ENCODE results near the gene SLC17A7. TPM values are rescaled to one million over a fixed set of nuclear protein-coding genes. Genes with fewer than 3 reads are reported as not detected.
A peak's percentile ranks its signal among the peaks of the same experiment; 100 is the strongest.

The SLC17A7 gene
- total and polyA plus RNA-seq, 2 of the 8 experiments (the other 6 are each of a cell fraction or from before 2014, with no cell fraction given), result 2.7 to 3.0 TPM

DNA sequence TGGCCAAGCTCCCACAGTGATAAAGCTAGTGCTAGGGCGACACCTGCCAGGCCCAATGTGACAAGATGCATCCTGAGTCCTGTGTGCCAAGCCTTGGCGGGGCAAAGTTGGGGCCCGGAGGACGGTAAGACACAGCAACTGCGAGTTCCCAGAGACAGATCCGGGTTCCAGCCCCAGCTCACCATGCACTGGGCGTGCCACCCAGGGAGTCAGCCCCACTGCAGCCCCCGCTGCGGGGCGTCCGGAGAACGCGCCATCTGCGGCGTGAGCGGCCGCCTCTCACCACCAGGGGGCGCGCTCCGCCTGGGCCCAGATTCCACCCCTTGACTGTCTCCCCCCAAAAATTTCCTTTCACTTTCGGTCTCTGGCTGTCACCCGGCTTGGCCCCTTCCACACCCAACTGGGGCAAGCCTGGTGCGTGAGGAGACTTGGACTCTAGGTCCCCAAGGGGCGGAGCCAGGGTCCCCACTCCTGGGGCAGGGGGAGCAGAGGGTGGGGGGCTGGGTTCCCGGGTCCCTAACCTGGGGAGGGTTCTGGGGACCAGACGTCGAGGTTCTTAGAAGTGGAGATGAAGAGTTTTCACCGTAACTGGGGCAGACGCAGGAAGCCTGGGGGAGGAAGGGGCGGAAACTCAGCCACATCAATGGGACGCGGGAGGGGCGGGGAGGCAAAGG is 32.7 kb upstream of the SLC17A7 start, which contains the start of gene FLT3LG:
TSS of gene FLT3LG (plus strand) at position 348 of the 674 bp plus-strand sequence. CDS start 425 bp downstream, outside the sequence.
- Histone ChIP-seq H2BK5ac (ENCODE audit: low read depth, low read length) (no peak within 1 kb of the TSS; the same call in 1 of the 2 replicates), H3K36me3 (ENCODE audit: control insufficient read depth in 2 of 4, insufficient read depth in 4 of 4, low read length in 3 of 4) (peaks cover 0 to 2% (median 0%) of the 10 kb centered on the region in 4 experiments; a peak in 2 of 8 replicates), H3K4ac (replicated peaks; ENCODE audit: insufficient read length, low read depth, low read length) (no peak within 1 kb of the TSS), H4K91ac (replicated peaks; ENCODE audit: insufficient read length, low read length) (no peak within 1 kb of the TSS), H4K8ac (ENCODE audit: extremely low read depth, insufficient read depth, low read length) (no peak within 1 kb of the TSS; the same call in 1 of the 2 replicates), H3K9me3 (ENCODE audit: insufficient read depth in 2 of 2, low read depth in 1 of 2, low read length in 1 of 2) (no peaks in the 10 kb centered on the region; a peak in 1 of 4 replicates), H3K4me3 (ENCODE audit: extremely low read depth in 1 of 4, insufficient read depth in 2 of 4, low read depth in 3 of 4, low read length in 4 of 4) (peak within 1 kb of the TSS in 2 of 4 experiments; percentile 10 to 58; a peak in 3 of 8 replicates), H3K4me1 (replicated peaks in 1 of 4; ENCODE audit: control insufficient read depth in 3 of 4, insufficient read depth in 4 of 4, low read length in 3 of 4) (peaks cover 0 to 5% (median under 1%) of the 10 kb centered on the region in 4 experiments; a peak in 3 of 7 replicates), H4K5ac (ENCODE audit: insufficient read length, low read depth, low read length) (no peak within 1 kb of the TSS), H3K56ac (replicated peaks; ENCODE audit: insufficient read length, low read depth, low read length) (no peak within 1 kb of the TSS), H3K18ac (ENCODE audit: extremely low read depth, low read length) (peak within 1 kb of the TSS; percentile 83), H2AK5ac (ENCODE audit: low read depth, low read length) (0 out of 2 replicates have a peak within 1 kb of the TSS, but pooled peaks have one; percentile 53), H2AFZ (ENCODE audit: low read length) (no peak within 1 kb of the TSS), H2BK20ac (ENCODE audit: low read length) (no peak within 1 kb of the TSS), H3K4me2 (ENCODE audit: insufficient read depth in 1 of 2, low read depth in 2 of 2, low read length in 2 of 2) (peak within 1 kb of the TSS; percentile 9 to 48), H3K27ac (ENCODE audit: low read depth, low read length) (no peak within 1 kb of the TSS), H2BK120ac (replicated peaks; ENCODE audit: low read depth, low read length) (no peak within 1 kb of the TSS), H3K23ac (ENCODE audit: insufficient read length) (no peak within 1 kb of the TSS), H3K14ac (ENCODE audit: insufficient read length) (no peak within 1 kb of the TSS), H3K23me2 (ENCODE audit: low read depth, low read length) (no peaks in the 10 kb centered on the region; the same call in 1 of the 2 replicates), H4K20me1 (replicated peaks in 1 of 2; ENCODE audit: control insufficient read depth in 1 of 2, insufficient read depth in 2 of 2, low read length in 2 of 2) (no peaks in the 10 kb centered on the region), H3K79me2 (ENCODE audit: control insufficient read depth in 1 of 2, insufficient read depth in 2 of 2, low read length in 2 of 2) (no peaks in the 10 kb centered on the region), H2BK15ac (ENCODE audit: low read length) (peak within 1 kb of the TSS; percentile 81; the same call in 1 of the 2 replicates), H3K9ac (replicated peaks in 1 of 4; ENCODE audit: extremely low read depth in 1 of 4, low read depth in 3 of 4, low read length in 3 of 4) (no peak within 1 kb of the TSS), H3K27me3 (replicated peaks in 1 of 4; ENCODE audit: control insufficient read depth in 3 of 4, extremely low read depth in 1 of 4, insufficient read depth in 3 of 4, low read length in 3 of 4) (peaks cover 0 to 5% (median 0%) of the 10 kb centered on the region in 4 experiments; a peak in 4 of 7 replicates), H2BK12ac (ENCODE audit: low read depth, low read length) (peak within 1 kb of the TSS; percentile 50; the same call in 1 of the 2 replicates), H3K79me1 (ENCODE audit: low read depth, low read length) (no peaks in the 10 kb centered on the region)
- WGBS, 2 experiments (ENCODE audit: extremely low coverage in 1 of 2, insufficient coverage in 1 of 2, insufficient read length in 1 of 2, insufficient replicate concordance in 2 of 2, low coverage in 1 of 2, low lambda C conversion rate in 2 of 2, missing lambda C conversion rate in 1 of 2), result 12% methylated on average over 21 of the region's 33 CpGs; no CpG with 5 or more reads in 1 of the 2 experiments
- no peak for FAIRE-seq
- CTCF ChIA-PET (ENCODE audit: partially characterized antibody), result interaction anchor here (0.7 to 3.5 kb wide), 13 partner anchors 8 to 165 kb away, joined by 3 to 28 read pairs (median 6); partner anchors contain the start of gene ALDH16A1
- POLR2A ChIA-PET (ENCODE audit: partially characterized antibody), result interaction anchor here (0.6 to 6.8 kb wide), 8 partner anchors 11 to 918 kb away, joined by 4 to 50 read pairs (median 6); partner anchors contain the start of genes ALDH16A1, PIH1D1 and RPS11
- DNase-seq (ENCODE audit: low read depth in 1 of 2, low spot score in 2 of 2), result peak in 1 of 2 experiments; percentile 90
- TF ChIP-seq, protein P1, sequence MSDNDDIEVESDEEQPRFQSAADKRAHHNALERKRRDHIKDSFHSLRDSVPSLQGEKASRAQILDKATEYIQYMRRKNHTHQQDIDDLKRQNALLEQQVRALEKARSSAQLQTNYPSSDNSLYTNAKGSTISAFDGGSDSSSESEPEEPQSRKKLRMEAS (IDR thresholded peaks at IDR 0.05), result peak; percentile 60; the same call in 1 of the 2 replicates
- TF ChIP-seq CREB1 (IDR thresholded peaks at IDR 0.05) (peak; percentile 64), SP4 (IDR thresholded peaks at IDR 0.05; ENCODE audit: low read length) (0 out of 2 replicates have a peak, but pooled peaks have one; percentile 62), SP2 (IDR thresholded peaks at IDR 0.05; ENCODE audit: low read length) (no peak), ZNF274 (IDR thresholded peaks at IDR 0.05; ENCODE audit: borderline replicate concordance, extremely low read depth, low read length) (no peak), BACH1 (IDR thresholded peaks at IDR 0.05; ENCODE audit: low read length) (no peak), PHF8 (conservative IDR thresholded peaks at IDR 0.05; ENCODE audit: low read depth, low read length) (no peak), MAFK (IDR thresholded peaks at IDR 0.05; ENCODE audit: low read depth, low read length) (no peak), POU5F1 (IDR thresholded peaks at IDR 0.05; ENCODE audit: low read depth, low read length) (no peak), NANOG (IDR thresholded peaks at IDR 0.05; ENCODE audit: insufficient read depth, low read depth, low read length, poor library complexity, severe bottlenecking) (no peak)
- TF ChIP-seq, protein P2, sequence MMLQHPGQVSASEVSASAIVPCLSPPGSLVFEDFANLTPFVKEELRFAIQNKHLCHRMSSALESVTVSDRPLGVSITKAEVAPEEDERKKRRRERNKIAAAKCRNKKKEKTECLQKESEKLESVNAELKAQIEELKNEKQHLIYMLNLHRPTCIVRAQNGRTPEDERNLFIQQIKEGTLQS (IDR thresholded peaks at IDR 0.05; ENCODE audit: insufficient read depth, low read depth, low read length), result no peak
